ENCODE measurements around the gene TP73. TPM values are rescaled to one million over a fixed set of nuclear protein-coding genes. Genes with fewer than 3 reads are reported as not detected.

Gene TP73
- total and polyA plus RNA-seq, 2 donors (not counting 1 experiment from before 2014, with no cell fraction given): 1.2 to 2.4 TPM

DNA sequence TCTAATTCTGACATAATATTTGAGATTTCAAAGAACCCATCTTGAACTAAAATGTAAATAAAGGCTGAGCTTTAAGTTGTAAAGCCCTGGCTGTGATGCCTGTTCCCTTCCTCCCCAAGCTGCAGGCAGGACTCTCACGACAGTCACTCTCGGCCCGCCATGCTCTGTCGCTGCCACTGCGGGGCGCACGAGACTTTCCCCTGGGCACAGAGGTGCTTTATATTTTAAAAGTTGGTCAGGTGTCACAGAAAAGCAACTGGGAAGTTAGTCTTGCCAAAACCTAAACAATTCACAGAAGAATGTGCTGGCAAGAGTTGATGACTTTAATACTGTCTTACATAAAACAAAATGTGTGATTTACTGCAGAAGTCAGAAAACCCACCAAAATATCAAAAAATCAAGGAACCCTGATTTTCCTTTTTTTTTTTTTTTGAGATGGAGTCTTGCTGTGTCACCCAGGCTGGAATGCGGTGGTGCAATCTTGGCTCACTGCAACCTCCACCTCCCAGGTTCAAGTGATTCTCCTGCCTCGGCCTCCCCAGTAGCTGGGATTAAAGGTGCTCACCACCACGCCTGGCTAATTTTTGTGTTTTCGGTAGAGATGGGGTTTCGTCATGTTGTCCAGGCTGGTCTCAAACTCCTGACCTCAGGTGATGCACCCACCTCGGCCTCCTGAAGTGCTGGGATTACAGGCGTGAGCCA is 133.3 kb downstream of the TP73 start:
- no peaks in the 10 kb centered on the region for H3K27me3 ChIP-seq (replicated peaks in 1 of 4; ENCODE audit: control extremely low read depth in 1 of 4, control insufficient read depth in 3 of 4, insufficient read depth in 4 of 4, low read length in 3 of 4)
- H3K4me2 ChIP-seq (replicated peaks; ENCODE audit: low read depth, low read length, poor library complexity, severe bottlenecking): no peak overlapping the region
- Mint-ChIP-seq H3K27ac (no peak overlapping the region), H3K9me3 (ENCODE audit: insufficient read depth) (no peaks in the 10 kb centered on the region), H3K4me1 (peaks cover 5% of the 10 kb centered on the region), H3K4me3 (no peak overlapping the region), H3K27me3 (no peaks in the 10 kb centered on the region)
- POLR2A ChIA-PET: interaction anchor here (0.7 kb wide), 1 partner anchor 108 kb away, joined by 4 read pairs; no protein-coding TSS in a partner anchor
- H4K20me1 ChIP-seq (ENCODE audit: control insufficient read depth, insufficient read depth, low read length, poor library complexity, severe bottlenecking): peaks cover 44% of the 10 kb centered on the region
- intact Hi-C loops (cut with micrococcal nuclease): no loop called here
- no peaks in the 10 kb centered on the region for H3K4me1 ChIP-seq (ENCODE audit: control insufficient read depth in 2 of 2, insufficient read depth in 2 of 2, low read length in 2 of 2)
- peaks cover 27% of the 10 kb centered on the region for H3K79me2 ChIP-seq (ENCODE audit: control insufficient read depth, insufficient read depth, low read length)
- DNase-seq (no peak), ATAC-seq (ENCODE audit: low read depth) (no peak)
- H2AFZ ChIP-seq (ENCODE audit: insufficient read depth, low read depth, low read length, poor library complexity, severe bottlenecking): no peak overlapping the region
- no peak overlapping the region for H3K4me3 ChIP-seq (ENCODE audit: control extremely low read depth in 1 of 5, extremely low read depth in 1 of 5, insufficient read depth in 1 of 5, low read depth in 2 of 5, low read length in 4 of 5)
- H3K27ac ChIP-seq (ENCODE audit: low read length in 2 of 2): no peak overlapping the region
- no peak for TF ChIP-seq EZH2 (IDR thresholded peaks at IDR 0.05; ENCODE audit: borderline replicate concordance, insufficient read depth, low read depth, low read length, poor library complexity, severe bottlenecking)
- TF ChIP-seq, protein P1, sequence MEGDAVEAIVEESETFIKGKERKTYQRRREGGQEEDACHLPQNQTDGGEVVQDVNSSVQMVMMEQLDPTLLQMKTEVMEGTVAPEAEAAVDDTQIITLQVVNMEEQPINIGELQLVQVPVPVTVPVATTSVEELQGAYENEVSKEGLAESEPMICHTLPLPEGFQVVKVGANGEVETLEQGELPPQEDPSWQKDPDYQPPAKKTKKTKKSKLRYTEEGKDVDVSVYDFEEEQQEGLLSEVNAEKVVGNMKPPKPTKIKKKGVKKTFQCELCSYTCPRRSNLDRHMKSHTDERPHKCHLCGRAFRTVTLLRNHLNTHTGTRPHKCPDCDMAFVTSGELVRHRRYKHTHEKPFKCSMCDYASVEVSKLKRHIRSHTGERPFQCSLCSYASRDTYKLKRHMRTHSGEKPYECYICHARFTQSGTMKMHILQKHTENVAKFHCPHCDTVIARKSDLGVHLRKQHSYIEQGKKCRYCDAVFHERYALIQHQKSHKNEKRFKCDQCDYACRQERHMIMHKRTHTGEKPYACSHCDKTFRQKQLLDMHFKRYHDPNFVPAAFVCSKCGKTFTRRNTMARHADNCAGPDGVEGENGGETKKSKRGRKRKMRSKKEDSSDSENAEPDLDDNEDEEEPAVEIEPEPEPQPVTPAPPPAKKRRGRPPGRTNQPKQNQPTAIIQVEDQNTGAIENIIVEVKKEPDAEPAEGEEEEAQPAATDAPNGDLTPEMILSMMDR (IDR thresholded peaks at IDR 0.05): no peak
- CTCF ChIA-PET: interaction anchor here (0.7 kb wide), 1 partner anchor 73 kb away, joined by 3 read pairs; no protein-coding TSS in a partner anchor
- peaks cover 0 to 63% of the 10 kb centered on the region in 2 experiments for H3K36me3 ChIP-seq (replicated peaks in 1 of 2; ENCODE audit: control extremely low read depth in 1 of 2, control insufficient read depth in 1 of 2, extremely low read depth in 1 of 2, insufficient read depth in 2 of 2, low read length in 1 of 2)
- H3K9ac ChIP-seq (ENCODE audit: low read length): no peak overlapping the region
- H3K9me3 ChIP-seq (ENCODE audit: control extremely low read depth in 1 of 3, control insufficient read depth in 2 of 3, insufficient read depth in 1 of 3, low read length in 2 of 3): no peaks in the 10 kb centered on the region
- WGBS (ENCODE audit: insufficient coverage): 88% methylated on average over 11 of the region's 14 CpGs

Small RNA genes within 50 kb of the gene (small RNA-seq; reads per million reads assigned to genes)
- gene RF02197 (ENCODE audit: insufficient read length, low read depth, low replicate concordance): not detected
- gene RN7SL574P (ENCODE audit: insufficient read length, low read depth, low replicate concordance): not detected

Other genes with a start within 250 kb of the TP73 start
- gene ARHGEF16, start 197.9 kb upstream of the TP73 start, total RNA-seq: 0.22 TPM in 1 of 2 replicates, not detected in the other
- gene ARHGEF16, start 197.9 kb upstream of the TP73 start, polyA plus RNA-seq: 0.13 TPM in 1 of 2 replicates, not detected in the other
- 75.4 and 77.3 TPM in 2 replicates for gene MEGF6, start 41.0 kb upstream of the TP73 start, total RNA-seq
- 43.2 and 60.8 TPM in 2 replicates for gene MEGF6, start 41.0 kb upstream of the TP73 start, polyA plus RNA-seq
- gene TPRG1L, start 27.5 kb upstream of the TP73 start, total RNA-seq: 47.5 and 48.6 TPM in 2 replicates
- gene TPRG1L, start 27.5 kb upstream of the TP73 start, polyA plus RNA-seq: 11.9 and 19.5 TPM in 2 replicates
- gene WRAP73, start 2.4 kb upstream of the TP73 start, total RNA-seq: 37.1 and 37.5 TPM in 2 replicates
- 68.5 and 74.3 TPM in 2 replicates for gene WRAP73, start 2.4 kb upstream of the TP73 start, polyA plus RNA-seq
- not detected in 2 replicates for gene CCDC27, start 99.9 kb downstream of the TP73 start, total RNA-seq
- not detected in 2 replicates for gene CCDC27, start 99.9 kb downstream of the TP73 start, polyA plus RNA-seq
- 8.4 and 9.0 TPM in 2 replicates for gene SMIM1, start 120.2 kb downstream of the TP73 start, total RNA-seq
- 2.2 and 2.6 TPM in 2 replicates for gene SMIM1, start 120.2 kb downstream of the TP73 start, polyA plus RNA-seq
- 48.2 and 49.7 TPM in 2 replicates for gene LRRC47, start 144.0 kb downstream of the TP73 start, total RNA-seq
- 16.7 and 25.2 TPM in 2 replicates for gene LRRC47, start 144.0 kb downstream of the TP73 start, polyA plus RNA-seq
- gene CEP104, start 204.7 kb downstream of the TP73 start, total RNA-seq: 71.8 and 76.2 TPM in 2 replicates
- gene CEP104, start 204.7 kb downstream of the TP73 start, polyA plus RNA-seq: 24.3 and 27.7 TPM in 2 replicates
- gene DFFB, start 205.0 kb downstream of the TP73 start, total RNA-seq: 17.4 and 20.7 TPM in 2 replicates
- 14.0 and 21.4 TPM in 2 replicates for gene DFFB, start 205.0 kb downstream of the TP73 start, polyA plus RNA-seq
- gene C1orf174, start 247.8 kb downstream of the TP73 start, total RNA-seq: 33.2 and 35.7 TPM in 2 replicates
- gene C1orf174, start 247.8 kb downstream of the TP73 start, polyA plus RNA-seq: 41.5 and 49.8 TPM in 2 replicates

All from B cell (primary cell).